ENCODE measurements around the gene LZTS2. TPM values are rescaled to one million over a fixed set of nuclear protein-coding genes. Genes with fewer than 3 reads are reported as not detected.

LZTS2 gene
- total RNA-seq, 1 donor: 41.2 TPM

- DNase-seq (ENCODE audit: low read depth in 2 of 3, low spot score in 2 of 3): peak; percentile 46 to 63 (median 61)
Observed at GRCh38 chr10:100997360-100998182, 2.0 kb upstream of the LZTS2 start.

- DNase-seq (ENCODE audit: low read depth in 2 of 3, low spot score in 2 of 3): peak; percentile 52 to 83 (median 80)
Observed at GRCh38 chr10:100998183-100998990, 1.2 kb upstream of the LZTS2 start.

GRCh38 chr10:100998991-100999741 is 442 bp upstream of the LZTS2 start:
- DNase-seq (ENCODE audit: low read depth in 2 of 3, low spot score in 2 of 3): peak; percentile 70 to 80 (median 72)

DNA sequence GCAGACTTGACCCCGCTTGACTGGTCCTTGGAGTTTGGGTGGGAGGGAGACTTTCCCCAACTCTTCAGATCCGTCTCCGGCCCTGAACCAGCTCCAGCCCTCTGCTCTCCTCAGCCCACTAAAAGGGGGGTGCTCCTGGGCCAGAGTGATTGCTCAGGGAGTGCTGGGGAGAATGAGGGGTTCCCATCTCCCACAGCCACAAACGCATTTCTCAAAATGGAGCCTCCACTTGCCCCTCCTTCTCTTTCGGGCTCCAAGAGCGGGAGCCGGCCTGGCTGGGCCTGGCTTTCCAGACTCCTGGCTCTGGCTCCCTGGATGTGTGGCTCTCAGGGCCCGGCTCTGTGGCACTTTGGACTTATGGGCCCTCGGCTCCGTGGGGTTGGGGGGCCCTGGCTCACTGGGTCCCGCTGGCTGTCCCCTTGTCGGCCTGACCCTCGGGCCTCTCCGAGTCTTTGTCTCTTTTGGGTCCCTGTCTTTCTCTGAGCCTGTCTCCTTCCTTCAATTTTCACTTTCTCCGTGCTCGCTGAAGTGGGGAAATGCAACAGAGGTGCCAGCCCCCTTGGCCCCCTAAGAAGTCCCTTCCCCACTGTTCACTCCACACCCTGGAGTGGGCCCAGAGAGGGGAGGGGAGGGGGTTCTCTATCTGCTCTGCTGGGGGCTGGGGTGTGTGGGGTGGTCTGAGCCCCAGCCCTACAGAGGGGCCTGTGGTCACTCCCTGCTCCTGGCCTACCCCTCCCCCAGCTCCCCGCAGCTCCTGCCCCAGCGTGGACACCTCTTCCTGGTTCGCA is 713 bp downstream of the LZTS2 start:
- peak in 1 of 3 donors; percentile 25 for DNase-seq (ENCODE audit: low read depth in 2 of 3, low spot score in 2 of 3)

DNA sequence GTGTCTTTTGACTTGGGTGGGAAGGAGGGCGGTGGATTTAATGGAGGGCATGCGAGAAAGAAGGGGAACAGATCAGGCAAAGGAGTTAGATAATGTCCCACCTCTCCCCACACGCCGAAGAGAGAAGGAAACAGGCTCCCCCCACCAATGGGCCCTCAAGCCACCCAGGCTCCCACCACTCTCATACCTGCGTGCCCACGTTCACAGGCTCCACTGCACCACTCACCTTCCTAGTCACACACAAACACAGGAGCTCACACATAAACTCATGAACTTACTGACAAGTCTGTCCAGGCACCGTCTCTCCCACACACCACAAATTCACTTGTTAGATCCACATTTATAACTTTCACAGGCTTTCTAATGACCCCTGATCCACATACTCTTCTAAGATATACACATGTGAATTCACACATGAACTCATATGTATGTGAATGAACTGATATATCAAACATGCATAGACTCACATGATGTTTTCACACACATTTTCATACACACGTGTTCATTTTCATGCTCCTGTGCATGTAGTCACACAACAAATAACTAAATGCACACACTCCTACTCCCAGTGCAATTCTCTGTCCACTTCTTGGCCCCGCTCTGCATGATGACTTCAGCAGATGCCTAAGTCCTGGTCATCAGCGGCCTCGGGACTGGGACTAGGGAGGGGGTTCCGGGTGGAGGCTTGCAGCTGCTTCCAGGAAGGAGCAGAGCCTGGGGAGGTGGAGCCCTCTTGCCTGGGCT is 1.5 kb downstream of the LZTS2 start:
- peak in 1 of 3 donors; percentile 31 for DNase-seq (ENCODE audit: low read depth in 2 of 3, low spot score in 2 of 3)

DNA sequence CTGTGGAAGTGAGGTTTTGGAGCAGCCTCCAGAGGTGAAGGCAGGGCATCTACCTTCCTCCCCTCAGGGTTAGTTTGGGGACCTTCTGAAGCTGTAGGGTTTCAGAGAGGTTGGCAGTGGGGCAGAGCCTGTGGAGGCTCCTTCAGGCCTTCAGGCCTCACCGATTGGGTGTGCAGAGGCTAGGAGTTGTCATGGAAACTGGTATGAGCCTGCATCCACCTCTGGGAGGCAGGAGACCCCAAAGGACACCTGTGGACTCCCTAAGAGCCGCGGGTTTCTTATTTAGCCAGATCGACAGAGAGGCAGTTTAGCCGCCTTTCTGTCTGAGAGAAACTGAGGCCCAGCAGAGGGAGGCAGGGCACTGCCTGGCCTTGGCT is 2.0 kb downstream of the LZTS2 start:
- no peak for DNase-seq (ENCODE audit: low read depth in 2 of 3, low spot score in 2 of 3)

- no peak for DNase-seq (ENCODE audit: low read depth in 2 of 3, low spot score in 2 of 3)
Observed at GRCh38 chr10:101002456-101002855, 2.8 kb downstream of the LZTS2 start.

- no peak for DNase-seq (ENCODE audit: low read depth in 2 of 3, low spot score in 2 of 3)
Observed at GRCh38 chr10:101003639-101004206, 4.1 kb downstream of the LZTS2 start.

DNA sequence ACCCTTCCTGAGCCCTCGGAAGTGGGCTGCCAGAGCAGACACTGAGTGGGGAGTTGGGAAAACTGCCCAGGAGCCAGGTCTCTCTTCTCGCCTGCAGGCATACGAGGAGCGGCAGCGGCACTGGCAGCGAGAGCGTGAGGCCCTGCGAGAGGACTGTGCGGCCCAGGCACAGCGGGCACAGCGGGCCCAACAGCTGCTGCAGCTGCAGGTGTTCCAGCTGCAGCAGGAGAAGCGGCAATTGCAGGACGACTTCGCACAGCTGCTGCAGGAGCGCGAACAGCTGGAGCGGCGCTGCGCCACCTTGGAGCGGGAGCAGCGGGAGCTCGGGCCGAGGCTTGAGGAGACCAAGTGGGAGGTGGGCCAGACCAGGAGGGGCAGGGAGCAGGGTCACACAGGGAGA is 5.8 kb downstream of the LZTS2 start:
- DNase-seq (ENCODE audit: low read depth in 2 of 3, low spot score in 2 of 3): no peak

DNA sequence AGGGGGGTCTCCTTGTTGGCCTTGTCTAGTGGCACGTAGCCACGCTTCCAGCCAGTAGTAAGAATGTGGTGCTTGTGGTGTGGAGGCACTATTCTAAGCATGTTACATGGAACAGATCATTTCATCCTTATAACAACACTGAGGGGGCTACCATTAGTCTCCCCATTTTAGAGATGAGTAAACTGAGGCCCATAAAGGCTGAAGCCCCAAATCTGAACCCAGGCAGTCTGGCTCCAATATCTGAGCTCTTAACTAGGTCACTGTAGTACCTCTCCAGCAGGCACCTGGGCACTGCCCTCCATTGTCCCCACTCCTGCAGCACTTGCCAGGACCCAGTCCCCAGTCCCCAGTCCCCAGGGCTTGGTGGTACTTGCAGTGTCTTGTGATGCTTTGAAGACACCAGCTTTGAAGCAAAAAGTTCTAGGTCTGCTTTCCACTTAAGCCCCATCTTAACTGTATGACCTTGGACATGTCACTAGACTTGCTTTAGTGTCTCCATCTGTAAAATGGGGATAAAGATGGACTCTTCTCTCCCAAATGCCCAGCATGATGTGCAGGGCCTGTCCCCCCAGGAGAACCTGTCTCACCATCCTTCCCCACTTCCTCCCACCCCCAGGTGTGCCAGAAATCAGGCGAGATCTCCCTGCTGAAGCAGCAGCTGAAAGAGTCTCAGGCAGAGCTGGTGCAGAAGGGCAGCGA is 6.4 kb downstream of the LZTS2 start:
- DNase-seq (ENCODE audit: low read depth in 2 of 3, low spot score in 2 of 3): no peak

GRCh38 chr10:101006593-101007098 is 7.0 kb downstream of the LZTS2 start:
- DNase-seq (ENCODE audit: low read depth in 2 of 3, low spot score in 2 of 3): no peak

DNA sequence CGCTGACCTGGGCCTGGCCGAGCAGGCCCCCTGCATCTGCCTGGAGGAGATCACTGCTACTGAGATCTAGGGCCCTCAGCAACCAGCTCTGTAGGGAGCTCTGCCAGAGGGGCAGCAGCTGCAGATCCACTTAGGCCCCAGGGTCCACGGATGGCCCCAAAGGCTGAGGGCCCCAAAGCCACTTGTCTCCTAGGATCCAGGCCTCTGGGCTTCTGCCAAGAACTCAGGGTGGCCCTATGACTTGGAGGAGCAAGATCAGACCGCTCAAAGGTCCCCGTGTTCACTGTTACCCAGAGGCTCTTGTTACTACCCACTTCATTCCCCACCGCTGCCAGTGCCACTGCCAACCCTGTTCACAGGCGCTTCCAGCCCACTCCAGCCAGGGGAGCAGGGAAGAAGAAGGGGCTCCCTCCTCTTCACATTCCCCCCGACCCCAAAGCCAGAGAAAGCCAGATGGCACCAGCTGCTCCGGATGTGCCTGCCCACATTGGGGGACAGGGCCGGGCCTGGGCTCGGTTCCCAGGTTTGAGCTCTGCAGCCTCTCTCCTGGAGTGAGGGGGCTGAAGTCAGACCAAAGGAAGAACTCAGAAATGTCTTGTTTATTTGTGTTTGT is 7.6 kb downstream of the LZTS2 start:
- no peak for DNase-seq (ENCODE audit: low read depth in 2 of 3, low spot score in 2 of 3)

DNA sequence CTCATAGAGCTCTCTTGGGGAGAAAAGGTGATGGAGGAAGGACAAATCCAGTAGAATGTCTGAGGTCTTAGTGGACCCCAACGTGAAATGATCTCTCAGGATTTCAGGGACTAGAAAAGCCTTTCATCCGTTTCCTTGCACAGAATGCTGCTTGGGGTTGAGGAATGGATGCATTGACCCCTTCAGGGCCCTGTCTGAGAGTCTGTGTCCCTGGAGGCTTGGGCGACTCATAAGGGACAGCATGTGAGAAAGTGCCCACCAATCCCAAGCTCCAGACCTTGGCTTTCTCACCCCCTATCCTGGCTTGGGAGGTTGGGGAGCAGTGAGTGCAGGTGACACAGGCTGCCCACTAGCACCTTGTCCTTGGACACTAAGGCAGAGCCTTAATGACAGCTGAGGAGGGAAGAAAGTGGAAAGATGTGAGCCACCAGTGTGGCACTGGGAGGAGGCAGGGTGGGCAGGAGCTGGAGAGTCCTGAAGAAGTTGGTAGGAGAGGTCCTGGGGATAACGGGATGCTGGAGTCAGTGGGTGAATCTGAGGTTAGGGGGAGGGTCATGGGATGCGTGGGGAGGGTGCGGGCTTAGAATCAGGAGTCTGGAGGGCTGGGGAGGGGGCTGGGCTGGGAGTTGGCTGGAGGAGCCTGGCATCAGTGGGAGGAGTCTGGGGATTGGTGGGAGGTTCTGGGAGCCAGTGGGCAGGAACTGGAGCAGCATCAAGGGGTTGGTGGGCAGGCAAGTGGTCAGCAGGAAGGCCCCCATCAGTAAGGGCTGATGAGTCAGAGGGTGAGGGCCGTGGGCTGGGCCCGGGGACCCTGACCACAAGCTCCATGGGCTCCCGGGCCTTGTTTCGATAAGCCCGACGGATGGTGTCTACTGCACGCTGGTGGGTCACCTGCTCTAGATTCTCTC is 8.6 kb downstream of the LZTS2 start:
- no peak for DNase-seq (ENCODE audit: low read depth in 2 of 3, low spot score in 2 of 3)

DNA sequence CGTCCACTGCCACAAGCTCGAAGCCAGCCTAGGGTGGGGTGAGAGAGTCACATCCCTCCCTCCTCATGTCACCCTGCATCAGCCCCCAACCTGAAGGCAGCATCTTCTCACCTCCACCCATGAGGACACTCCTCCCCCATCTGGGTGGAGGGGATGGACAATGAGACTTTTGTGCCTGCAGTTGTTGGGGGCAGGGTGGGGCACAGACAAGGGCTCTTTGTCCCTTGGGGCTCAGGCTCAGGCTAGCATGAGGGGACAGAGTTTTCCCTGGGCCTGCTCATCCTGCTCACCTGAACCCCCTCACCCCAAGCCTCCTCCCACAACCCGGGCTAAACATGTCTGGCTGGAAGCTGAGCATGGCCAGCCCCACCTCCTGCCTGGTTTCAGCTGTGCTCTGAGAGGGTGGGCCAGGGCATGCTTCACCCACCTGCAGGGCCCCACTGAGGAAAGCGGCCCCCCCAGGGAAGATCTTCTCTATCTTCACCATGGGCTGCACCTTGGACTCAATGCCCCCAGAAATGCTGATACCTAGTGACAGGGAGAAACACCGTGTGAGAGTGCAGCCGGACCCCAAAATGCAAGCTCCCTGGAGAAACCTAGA is 9.3 kb downstream of the LZTS2 start:
- no peak for DNase-seq (ENCODE audit: low read depth in 2 of 3, low spot score in 2 of 3)

DNA sequence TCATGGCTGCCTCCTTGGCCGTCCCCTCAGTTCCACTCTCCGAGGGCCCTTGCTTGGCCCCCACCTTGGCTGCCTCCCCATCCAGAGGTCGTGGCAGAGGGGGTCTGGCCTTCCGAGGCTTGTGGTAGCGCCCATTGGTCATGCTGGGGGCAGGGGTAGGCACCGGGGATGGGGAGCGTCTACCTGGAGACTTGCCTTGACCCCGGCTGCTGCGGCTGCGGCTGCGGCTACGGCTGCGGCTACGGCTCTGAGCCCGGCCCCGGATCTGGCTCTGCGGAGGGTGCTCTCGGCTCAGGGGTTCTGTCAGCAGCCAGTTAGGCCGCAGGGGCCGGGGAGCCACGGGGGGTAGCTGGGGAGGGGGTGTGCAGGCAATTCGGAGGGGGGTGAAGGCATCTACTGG is 10.7 kb downstream of the LZTS2 start:
- no peak for DNase-seq (ENCODE audit: low read depth in 2 of 3, low spot score in 2 of 3)

GRCh38 chr10:101011517-101012423 is 12.2 kb downstream of the LZTS2 start:
- DNase-seq (ENCODE audit: low read depth in 2 of 3, low spot score in 2 of 3): no peak
